ENCODE measurements around the gene ARF5.

ARF5 gene

DNA sequence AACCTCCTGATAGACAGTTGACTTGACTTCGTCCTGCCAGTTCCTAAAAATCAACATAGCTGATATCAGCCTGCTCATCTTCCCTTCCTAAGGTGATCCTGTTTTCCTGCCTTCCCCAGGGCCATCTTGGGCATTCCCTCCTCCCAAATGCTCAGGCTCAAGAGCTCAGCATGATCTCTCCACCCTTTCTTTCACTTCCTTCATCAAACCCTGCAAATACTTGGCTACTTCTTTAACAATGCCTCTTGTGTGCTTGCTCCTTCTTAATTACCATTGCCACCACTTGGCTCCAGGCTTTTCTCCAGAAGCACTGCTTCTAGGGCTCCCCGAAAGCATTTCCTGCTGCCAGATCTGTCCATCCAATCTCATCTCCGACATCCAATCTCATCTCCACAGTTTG, 12.7 kb downstream of the ARF5 start:
- DNase-seq (ENCODE audit: low spot score): no peak
- no peak for TF ChIP-seq CTCF (IDR thresholded peaks at IDR 0.05; ENCODE audit: extremely low read depth, missing control alignments)

GRCh38 chr7:127608446-127608845, 20.2 kb downstream of the ARF5 start:
- DNase-seq (ENCODE audit: low spot score): no peak
- TF ChIP-seq CTCF (IDR thresholded peaks at IDR 0.05; ENCODE audit: extremely low read depth, missing control alignments): no peak

DNA sequence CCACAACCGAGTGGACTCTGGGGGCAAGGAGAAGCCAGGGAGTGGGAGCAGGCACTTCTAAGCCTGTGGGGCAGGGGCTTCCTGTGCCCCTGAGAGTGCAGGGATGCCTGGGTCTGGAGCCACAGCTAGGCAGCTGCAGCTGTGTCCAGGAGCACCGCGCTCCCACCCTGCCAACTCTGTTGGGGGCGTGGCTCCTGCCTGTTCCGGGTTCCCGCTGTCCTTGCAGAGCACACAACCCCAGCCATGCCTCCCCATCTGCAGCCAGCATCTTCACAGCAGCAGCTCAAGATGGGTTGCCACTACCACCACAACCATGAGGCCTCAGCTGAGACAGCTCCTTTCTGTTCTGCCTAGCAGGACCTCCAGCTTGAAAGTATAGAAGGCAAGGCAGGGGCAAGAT, 21.1 kb downstream of the ARF5 start:
- no peak for DNase-seq (ENCODE audit: low spot score)
- no peak for TF ChIP-seq CTCF (IDR thresholded peaks at IDR 0.05; ENCODE audit: extremely low read depth, missing control alignments)

GRCh38 chr7:127612263-127612662, 24.1 kb downstream of the ARF5 start:
- no peak for DNase-seq (ENCODE audit: low spot score)
- no peak for TF ChIP-seq CTCF (IDR thresholded peaks at IDR 0.05; ENCODE audit: extremely low read depth, missing control alignments)

DNA sequence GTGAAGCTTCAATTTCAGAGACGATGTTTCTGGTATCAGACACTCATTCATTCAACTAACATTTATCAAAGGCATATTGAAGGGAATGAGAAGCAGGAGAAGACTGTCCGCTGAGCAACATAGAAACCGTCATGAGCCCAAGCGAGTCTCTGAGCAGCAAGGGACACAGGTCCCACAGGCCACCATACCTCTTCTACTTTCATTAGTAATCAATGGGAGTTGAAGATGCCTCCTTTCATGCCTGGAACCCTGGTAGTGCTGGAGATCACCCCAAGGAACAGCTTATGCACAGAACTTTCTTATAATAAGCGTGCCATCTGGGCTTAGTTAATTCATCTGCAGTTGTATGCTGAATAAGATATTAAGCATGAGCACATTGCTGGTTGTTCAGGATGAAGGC, 28.5 kb downstream of the ARF5 start:
- no peak for TF ChIP-seq CTCF (IDR thresholded peaks at IDR 0.05; ENCODE audit: extremely low read depth, missing control alignments)
- no peak for DNase-seq (ENCODE audit: low spot score)

GRCh38 chr7:127618042-127618441, 29.8 kb downstream of the ARF5 start, which contains the start of gene PAX4:
Gene PAX4, minus strand, starts transcription at chr7:127618142. Its CDS starts 2,214 bp downstream, at chr7:127615928.
- no peak for TF ChIP-seq CTCF (IDR thresholded peaks at IDR 0.05; ENCODE audit: extremely low read depth, missing control alignments)
- DNase-seq (ENCODE audit: low spot score): no peak

DNA sequence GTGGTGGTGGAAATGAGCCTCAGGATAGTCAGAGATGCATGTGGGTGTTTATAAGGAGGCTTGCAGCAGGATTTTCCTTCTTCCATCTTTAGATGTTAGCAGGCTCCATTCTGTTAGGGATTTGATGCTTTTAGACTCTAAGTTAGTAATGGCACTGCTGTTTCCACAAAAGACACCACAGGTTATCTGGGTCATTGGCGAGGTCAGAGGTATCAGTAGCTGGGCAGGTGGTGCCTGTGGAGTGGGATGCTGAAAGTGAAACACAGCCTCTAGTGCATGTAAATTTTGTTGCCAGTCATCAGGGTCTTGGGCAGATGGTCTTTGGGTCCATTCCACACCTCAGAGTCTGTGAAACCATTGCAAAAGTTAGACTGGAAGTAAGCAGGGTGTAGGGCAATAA, 30.6 kb downstream of the ARF5 start:
- no peak for DNase-seq (ENCODE audit: low spot score)
- no peak for TF ChIP-seq CTCF (IDR thresholded peaks at IDR 0.05; ENCODE audit: extremely low read depth, missing control alignments)

Measured in GM20000 (cell line).